ENCODE data around the gene PLXNB2. TPM values are rescaled to one million over a fixed set of nuclear protein-coding genes. Genes with fewer than 3 reads are reported as not detected.
A peak's percentile ranks its signal among the peaks of the same experiment; 100 is the strongest.

Gene PLXNB2
- total RNA-seq, 1 experiment from 2014 or later = 236 TPM

DNA sequence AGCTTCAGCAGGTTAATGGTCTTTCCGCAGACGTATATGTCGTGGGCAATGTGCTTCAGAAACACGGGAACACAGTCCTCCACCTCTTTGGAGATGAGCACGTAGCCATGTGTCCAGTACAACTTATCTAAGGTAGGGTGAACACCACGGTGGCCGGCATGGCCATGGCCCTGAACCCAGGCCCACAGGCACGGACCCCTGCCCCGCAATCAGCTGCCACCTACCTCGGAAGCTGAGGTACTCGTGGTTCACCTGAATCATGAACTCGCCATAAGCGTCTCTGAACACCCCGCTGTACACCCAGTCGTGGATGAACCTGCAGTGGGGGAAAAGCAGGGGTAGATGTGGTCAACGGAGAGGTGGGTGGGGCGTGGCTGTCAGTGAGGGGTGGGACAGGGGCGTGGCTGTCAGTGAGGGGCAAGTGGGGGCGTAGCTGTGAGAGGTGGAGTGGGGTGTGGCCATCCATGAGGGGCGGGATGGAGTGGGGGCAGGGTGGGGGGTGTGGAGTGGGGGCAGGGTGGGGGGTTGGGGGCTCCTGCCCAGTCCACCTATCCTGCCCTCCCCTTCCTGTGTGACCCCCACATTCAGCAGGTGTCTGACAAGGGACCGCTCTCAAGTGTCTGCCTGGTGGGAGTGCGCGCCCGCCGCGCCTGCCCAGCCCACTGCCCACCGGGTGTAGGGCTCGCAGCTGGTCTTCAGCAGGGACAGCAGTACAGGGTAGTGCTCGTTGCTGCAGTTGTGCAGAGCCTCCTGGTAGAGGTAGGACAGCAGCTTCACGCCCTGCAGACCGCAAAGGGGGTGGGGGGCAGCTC lies 81.2 kb downstream of the PLXNB2 start:
- ChIA-PET CTCF (no interaction called here), POLR2A (no interaction called here), RAD21 (ENCODE audit: low non-redundant PET in 1 of 2, low total read pairs in 2 of 2, uncharacterized antibody in 2 of 2, unreplicated experiment in 2 of 2) (no interaction called here)
- ATAC-seq (peak; percentile 35; the same call in 1 of the 2 replicates), DNase-seq (ENCODE audit: low read depth, low spot score) (no peak)
- H3K9me2 ChIP-seq (ENCODE audit: insufficient read depth) = no peaks in the 10 kb centered on the region
- H2AFZ ChIP-seq (ENCODE audit: low read depth, low read length, poor library complexity, severe bottlenecking) = no peak overlapping the region
- no peaks in the 10 kb centered on the region for H3K9me3 ChIP-seq (ENCODE audit: control insufficient read depth in 1 of 2, insufficient read depth in 1 of 2, low read depth in 1 of 2, low read length in 2 of 2)
- H3K27ac ChIP-seq (ENCODE audit: low read depth, low read length) = no peak overlapping the region
- no peak overlapping the region for H3K4me2 ChIP-seq (ENCODE audit: low read length)
- H3K27me3 ChIP-seq (ENCODE audit: insufficient read depth, low read length) = no peaks in the 10 kb centered on the region
- peaks cover 17 to 20% of the 10 kb centered on the region in 2 experiments; a peak in 3 of 4 replicates for H3K36me3 ChIP-seq (ENCODE audit: control insufficient read depth in 1 of 2, insufficient read depth in 2 of 2, low read length in 2 of 2)
- no peak overlapping the region for H3K4me3 ChIP-seq (replicated peaks in 1 of 2; ENCODE audit: low read depth in 1 of 2, low read length in 2 of 2)
- BruUV-seq (replicated peaks) = no TSS peak
- no peak overlapping the region for H3K9ac ChIP-seq (ENCODE audit: low read length)
- no peaks in the 10 kb centered on the region for H4K20me1 ChIP-seq (ENCODE audit: insufficient read depth)
- intact Hi-C loops (cut with micrococcal nuclease) = no loop called here
- TF ChIP-seq ZFX (IDR thresholded peaks at IDR 0.05) (no peak), CEBPB (IDR thresholded peaks at IDR 0.05; ENCODE audit: low read depth) (no peak), EGR1 (IDR thresholded peaks at IDR 0.05; ENCODE audit: low read depth) (no peak), FOSL1 (IDR thresholded peaks at IDR 0.05; ENCODE audit: low read depth) (no peak), JUND (IDR thresholded peaks at IDR 0.05) (no peak), POLR2A (IDR thresholded peaks at IDR 0.05; ENCODE audit: borderline replicate concordance, extremely low read depth, insufficient read depth, insufficient read length) (no peak)
- TF ChIP-seq, protein P1, sequence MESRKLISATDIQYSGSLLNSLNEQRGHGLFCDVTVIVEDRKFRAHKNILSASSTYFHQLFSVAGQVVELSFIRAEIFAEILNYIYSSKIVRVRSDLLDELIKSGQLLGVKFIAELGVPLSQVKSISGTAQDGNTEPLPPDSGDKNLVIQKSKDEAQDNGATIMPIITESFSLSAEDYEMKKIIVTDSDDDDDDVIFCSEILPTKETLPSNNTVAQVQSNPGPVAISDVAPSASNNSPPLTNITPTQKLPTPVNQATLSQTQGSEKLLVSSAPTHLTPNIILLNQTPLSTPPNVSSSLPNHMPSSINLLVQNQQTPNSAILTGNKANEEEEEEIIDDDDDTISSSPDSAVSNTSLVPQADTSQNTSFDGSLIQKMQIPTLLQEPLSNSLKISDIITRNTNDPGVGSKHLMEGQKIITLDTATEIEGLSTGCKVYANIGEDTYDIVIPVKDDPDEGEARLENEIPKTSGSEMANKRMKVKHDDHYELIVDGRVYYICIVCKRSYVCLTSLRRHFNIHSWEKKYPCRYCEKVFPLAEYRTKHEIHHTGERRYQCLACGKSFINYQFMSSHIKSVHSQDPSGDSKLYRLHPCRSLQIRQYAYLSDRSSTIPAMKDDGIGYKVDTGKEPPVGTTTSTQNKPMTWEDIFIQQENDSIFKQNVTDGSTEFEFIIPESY (IDR thresholded peaks at IDR 0.05; ENCODE audit: extremely low read depth, insufficient replicate concordance, low read length) = no peak
- H3K79me2 ChIP-seq (ENCODE audit: insufficient read depth, low read length) = peaks cover 6% of the 10 kb centered on the region; the same call in 1 of the 2 replicates
- no peaks in the 10 kb centered on the region for H3K4me1 ChIP-seq (ENCODE audit: control insufficient read depth in 1 of 2, insufficient read depth in 2 of 2, low read length in 2 of 2)
